Liver (tissue), 9 donors: ENCODE data around the gene BTBD9. TPM values are rescaled to one million over a fixed set of nuclear protein-coding genes. Genes with fewer than 3 reads are reported as not detected.

Experiments used
- DNase-seq: peaks from one replicate; pipeline ENCODE4 v3.0.0-alpha.2; 2017; ENCODE audit warnings: low spot score
- H3K27ac ChIP-seq, 2 donors: one replicate each; pipeline ENCODE4 v1.7.0; 2013; ENCODE audit warnings: inconsistent platforms in 2 of 2, low read length in 2 of 2, control low read depth in 1 of 2, low read depth in 1 of 2, mild to moderate bottlenecking in 1 of 2
- H3K27me3 ChIP-seq, 4 donors: one replicate each; pipeline versions ENCODE4 v1.6.1 to v1.7.0; 2013; ENCODE audit warnings: low read length in 3 of 4, inconsistent platforms in 1 of 4, mild to moderate bottlenecking in 1 of 4, moderate library complexity in 1 of 4; ENCODE audit not compliant: control insufficient read depth in 4 of 4, insufficient read depth in 4 of 4
- H3K36me3 ChIP-seq, 4 donors: one replicate each; pipeline versions ENCODE4 v1.6.1 to v1.7.0; 2013; ENCODE audit warnings: low read length in 3 of 4, mild to moderate bottlenecking in 3 of 4, low read depth in 1 of 4, moderate library complexity in 1 of 4; ENCODE audit not compliant: control insufficient read depth in 4 of 4, insufficient read depth in 3 of 4
- H3K4me1 ChIP-seq, 4 donors: one replicate each; pipeline versions ENCODE4 v1.6.1 to v1.7.0; 2013; ENCODE audit warnings: low read length in 3 of 4, mild to moderate bottlenecking in 3 of 4, moderate library complexity in 1 of 4; ENCODE audit not compliant: control insufficient read depth in 4 of 4, insufficient read depth in 4 of 4
- H3K4me3 ChIP-seq, 3 donors: one replicate each; pipeline versions ENCODE4 v1.6.1 to v1.7.0; 2013; ENCODE audit warnings: low read length in 3 of 3, control low read depth in 1 of 3, low read depth in 1 of 3, mild to moderate bottlenecking in 1 of 3
- H3K9ac ChIP-seq, 2 donors: one replicate each; pipeline ENCODE4 v1.7.0; 2013; ENCODE audit warnings: low read length in 2 of 2, mild to moderate bottlenecking in 2 of 2, moderate library complexity in 2 of 2, control low read depth in 1 of 2, low read depth in 1 of 2
- H3K9me3 ChIP-seq, 4 donors: one replicate each; pipeline versions ENCODE4 v1.6.1 to v1.7.0; 2013; ENCODE audit warnings: low read length in 3 of 4; ENCODE audit not compliant: control insufficient read depth in 4 of 4
- EGR1 ChIP-seq, 2 donors: IDR thresholded peaks; 2 replicates each; pipeline ENCODE4 v1.6.1; 2016 to 2018; ENCODE audit warnings: antibody characterized with exemption in 2 of 2, low read depth in 2 of 2
- FOXA1 ChIP-seq: IDR thresholded peaks from 2 replicates; pipeline ENCODE4 v1.6.1; 2016; ENCODE audit warnings: antibody characterized with exemption
- GABPA ChIP-seq, 2 donors: IDR thresholded peaks in 1 of 2; conservative IDR thresholded peaks in 1 of 2; 2 replicates each; pipeline ENCODE4 v1.6.1; 2016; ENCODE audit warnings: antibody characterized with exemption in 2 of 2, mild to moderate bottlenecking in 1 of 2, moderate library complexity in 1 of 2
- NR2F2 ChIP-seq: IDR thresholded peaks from 2 replicates; pipeline ENCODE4 v1.6.1; 2016; ENCODE audit warnings: antibody characterized with exemption
- RXRA ChIP-seq, 2 donors: IDR thresholded peaks; 2 replicates each; pipeline ENCODE4 v1.6.1; 2017 to 2018; ENCODE audit warnings: antibody characterized with exemption in 2 of 2, mild to moderate bottlenecking in 1 of 2
- SP1 ChIP-seq: IDR thresholded peaks from 2 replicates; pipeline ENCODE4 v1.6.1; 2018; ENCODE audit warnings: antibody characterized with exemption, mild to moderate bottlenecking
- TAF1 ChIP-seq: conservative IDR thresholded peaks from 2 replicates; pipeline ENCODE4 v1.6.1; 2016; ENCODE audit warnings: antibody characterized with exemption, mild to moderate bottlenecking
- YY1 ChIP-seq: IDR thresholded peaks from 2 replicates; pipeline ENCODE4 v1.6.1; 2016; ENCODE audit warnings: antibody characterized with exemption, mild to moderate bottlenecking
- WGBS: extraction: QIAGEN DNeasy Blood & Tissue Kit; methylation state at CpG from one replicate; pipeline ENCODE4 v1.1.7; 2013; 5-methylcytosine and 5-hydroxymethylcytosine counted together
- polyA plus RNA-seq, 2 donors: library from polyadenylated mRNA; stranded (reverse) in 1 of 2; unstranded in 1 of 2; fragments of 200-250 nt in 1 of 2; fragments of >200 nt in 1 of 2; fragmentation: Nextera tagmentation in 1 of 2; extraction: Ambion mirVana in 1 of 2; gene quantifications; one replicate each; pipeline versions ENCODE4 v1.2.1 to v1.2.3, GENCODE V29; 2013 to 2015
- total RNA-seq, 2 donors: library from RNA; depleted of rRNA; stranded (reverse); fragments of >200 nt; gene quantifications; one replicate each; pipeline ENCODE4 v1.2.3, GENCODE V29; 2014
- TF ChIP-seq, protein P1 (sequence below): IDR thresholded peaks from 2 replicates; pipeline ENCODE4 v1.6.1; 2016; ENCODE audit warnings: antibody characterized with exemption, mild to moderate bottlenecking
- TF ChIP-seq, protein P2 (sequence below): fragments of 150-350 bp; IDR thresholded peaks from 2 replicates; pipeline ENCODE4 v1.5.1; 2017; ENCODE audit warnings: improper control_type of control experiment, low read depth, low read length; ENCODE audit not compliant: missing input control
- TF ChIP-seq, protein P3 (sequence below): IDR thresholded peaks from 2 replicates; pipeline ENCODE4 v1.6.1; 2016; ENCODE audit warnings: antibody characterized with exemption
- donor health status: healthy.
- donor health status: healthy.
- donor health status: healthy.
- donor health status: healthy.
- donor health status: healthy.

The BTBD9 gene
- total and polyA plus RNA-seq, 4 donors, result 2.0 to 12.4 (median 5.7) TPM

DNA sequence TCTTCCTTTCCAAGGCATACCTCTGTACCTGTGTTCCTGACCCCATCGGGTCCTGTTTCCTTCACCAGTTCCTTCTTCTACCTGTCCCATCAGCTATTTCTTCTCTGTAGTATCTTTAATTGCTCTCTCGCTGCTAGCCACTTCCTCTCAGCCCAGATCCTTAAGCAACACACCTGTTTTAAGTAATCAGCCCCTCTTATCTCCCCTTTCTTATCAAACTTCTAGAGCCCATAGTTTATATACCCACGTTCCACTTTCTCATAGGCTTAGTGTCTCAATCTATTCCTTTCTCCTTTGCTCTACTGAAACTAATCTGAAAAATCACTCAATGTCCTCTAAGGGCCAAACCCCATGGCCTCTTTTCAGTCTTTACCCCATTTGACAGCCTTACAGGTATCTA is 239.6 kb downstream of the BTBD9 start:
- no peak for DNase-seq
- WGBS, result 91% methylated on average over 3 of the region's 3 CpGs
- Histone ChIP-seq H3K9ac (no peak overlapping the region), H3K4me1 (peaks cover 3 to 14% (median 10%) of the 10 kb centered on the region in 4 donors), H3K27ac (no peak overlapping the region), H3K4me3 (no peak overlapping the region), H3K27me3 (no peaks in the 10 kb centered on the region), H3K9me3 (no peaks in the 10 kb centered on the region), H3K36me3 (no peaks in the 10 kb centered on the region)
- TF ChIP-seq TAF1, result no peak
- TF ChIP-seq NR2F2, result no peak
- no peak for TF ChIP-seq YY1
- TF ChIP-seq SP1, result no peak
- TF ChIP-seq, protein P1, sequence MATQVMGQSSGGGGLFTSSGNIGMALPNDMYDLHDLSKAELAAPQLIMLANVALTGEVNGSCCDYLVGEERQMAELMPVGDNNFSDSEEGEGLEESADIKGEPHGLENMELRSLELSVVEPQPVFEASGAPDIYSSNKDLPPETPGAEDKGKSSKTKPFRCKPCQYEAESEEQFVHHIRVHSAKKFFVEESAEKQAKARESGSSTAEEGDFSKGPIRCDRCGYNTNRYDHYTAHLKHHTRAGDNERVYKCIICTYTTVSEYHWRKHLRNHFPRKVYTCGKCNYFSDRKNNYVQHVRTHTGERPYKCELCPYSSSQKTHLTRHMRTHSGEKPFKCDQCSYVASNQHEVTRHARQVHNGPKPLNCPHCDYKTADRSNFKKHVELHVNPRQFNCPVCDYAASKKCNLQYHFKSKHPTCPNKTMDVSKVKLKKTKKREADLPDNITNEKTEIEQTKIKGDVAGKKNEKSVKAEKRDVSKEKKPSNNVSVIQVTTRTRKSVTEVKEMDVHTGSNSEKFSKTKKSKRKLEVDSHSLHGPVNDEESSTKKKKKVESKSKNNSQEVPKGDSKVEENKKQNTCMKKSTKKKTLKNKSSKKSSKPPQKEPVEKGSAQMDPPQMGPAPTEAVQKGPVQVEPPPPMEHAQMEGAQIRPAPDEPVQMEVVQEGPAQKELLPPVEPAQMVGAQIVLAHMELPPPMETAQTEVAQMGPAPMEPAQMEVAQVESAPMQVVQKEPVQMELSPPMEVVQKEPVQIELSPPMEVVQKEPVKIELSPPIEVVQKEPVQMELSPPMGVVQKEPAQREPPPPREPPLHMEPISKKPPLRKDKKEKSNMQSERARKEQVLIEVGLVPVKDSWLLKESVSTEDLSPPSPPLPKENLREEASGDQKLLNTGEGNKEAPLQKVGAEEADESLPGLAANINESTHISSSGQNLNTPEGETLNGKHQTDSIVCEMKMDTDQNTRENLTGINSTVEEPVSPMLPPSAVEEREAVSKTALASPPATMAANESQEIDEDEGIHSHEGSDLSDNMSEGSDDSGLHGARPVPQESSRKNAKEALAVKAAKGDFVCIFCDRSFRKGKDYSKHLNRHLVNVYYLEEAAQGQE, result no peak
- TF ChIP-seq RXRA (IDR thresholded peaks at IDR 0.05), result no peak
- TF ChIP-seq FOXA1, result no peak
- TF ChIP-seq, protein P2, sequence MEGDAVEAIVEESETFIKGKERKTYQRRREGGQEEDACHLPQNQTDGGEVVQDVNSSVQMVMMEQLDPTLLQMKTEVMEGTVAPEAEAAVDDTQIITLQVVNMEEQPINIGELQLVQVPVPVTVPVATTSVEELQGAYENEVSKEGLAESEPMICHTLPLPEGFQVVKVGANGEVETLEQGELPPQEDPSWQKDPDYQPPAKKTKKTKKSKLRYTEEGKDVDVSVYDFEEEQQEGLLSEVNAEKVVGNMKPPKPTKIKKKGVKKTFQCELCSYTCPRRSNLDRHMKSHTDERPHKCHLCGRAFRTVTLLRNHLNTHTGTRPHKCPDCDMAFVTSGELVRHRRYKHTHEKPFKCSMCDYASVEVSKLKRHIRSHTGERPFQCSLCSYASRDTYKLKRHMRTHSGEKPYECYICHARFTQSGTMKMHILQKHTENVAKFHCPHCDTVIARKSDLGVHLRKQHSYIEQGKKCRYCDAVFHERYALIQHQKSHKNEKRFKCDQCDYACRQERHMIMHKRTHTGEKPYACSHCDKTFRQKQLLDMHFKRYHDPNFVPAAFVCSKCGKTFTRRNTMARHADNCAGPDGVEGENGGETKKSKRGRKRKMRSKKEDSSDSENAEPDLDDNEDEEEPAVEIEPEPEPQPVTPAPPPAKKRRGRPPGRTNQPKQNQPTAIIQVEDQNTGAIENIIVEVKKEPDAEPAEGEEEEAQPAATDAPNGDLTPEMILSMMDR, result no peak

DNA sequence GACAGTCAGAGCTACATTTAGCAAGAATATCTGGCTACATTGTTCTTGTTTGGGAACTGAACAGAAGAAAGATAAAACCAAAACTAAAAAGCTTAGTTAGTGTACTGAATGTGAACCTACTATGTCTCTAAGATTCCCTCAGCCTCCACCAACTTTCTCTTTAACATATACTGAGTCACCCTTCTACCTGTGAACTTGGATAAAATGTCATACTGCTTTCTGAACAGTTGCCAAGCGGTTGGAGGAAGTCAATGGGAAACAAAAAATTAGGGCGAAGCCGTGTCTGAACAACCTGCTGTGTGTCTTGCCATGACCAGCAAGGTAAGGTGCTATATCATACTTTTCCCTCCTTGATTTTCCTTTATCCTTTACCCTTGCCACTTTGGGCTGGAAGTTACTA is 243.5 kb downstream of the BTBD9 start:
- WGBS, result 94% methylated on average over 3 of the region's 3 CpGs
- Histone ChIP-seq H3K9me3 (no peaks in the 10 kb centered on the region), H3K27ac (no peak overlapping the region), H3K36me3 (no peaks in the 10 kb centered on the region), H3K4me3 (no peak overlapping the region), H3K27me3 (no peaks in the 10 kb centered on the region), H3K9ac (no peak overlapping the region), H3K4me1 (peaks cover 0 to 2% (median 0%) of the 10 kb centered on the region in 4 donors)
- no peak for DNase-seq
- no peak for TF ChIP-seq EGR1 (IDR thresholded peaks at IDR 0.05; ENCODE audit: low read depth in 2 of 2)
- TF ChIP-seq TAF1, result no peak
- TF ChIP-seq, protein P3, sequence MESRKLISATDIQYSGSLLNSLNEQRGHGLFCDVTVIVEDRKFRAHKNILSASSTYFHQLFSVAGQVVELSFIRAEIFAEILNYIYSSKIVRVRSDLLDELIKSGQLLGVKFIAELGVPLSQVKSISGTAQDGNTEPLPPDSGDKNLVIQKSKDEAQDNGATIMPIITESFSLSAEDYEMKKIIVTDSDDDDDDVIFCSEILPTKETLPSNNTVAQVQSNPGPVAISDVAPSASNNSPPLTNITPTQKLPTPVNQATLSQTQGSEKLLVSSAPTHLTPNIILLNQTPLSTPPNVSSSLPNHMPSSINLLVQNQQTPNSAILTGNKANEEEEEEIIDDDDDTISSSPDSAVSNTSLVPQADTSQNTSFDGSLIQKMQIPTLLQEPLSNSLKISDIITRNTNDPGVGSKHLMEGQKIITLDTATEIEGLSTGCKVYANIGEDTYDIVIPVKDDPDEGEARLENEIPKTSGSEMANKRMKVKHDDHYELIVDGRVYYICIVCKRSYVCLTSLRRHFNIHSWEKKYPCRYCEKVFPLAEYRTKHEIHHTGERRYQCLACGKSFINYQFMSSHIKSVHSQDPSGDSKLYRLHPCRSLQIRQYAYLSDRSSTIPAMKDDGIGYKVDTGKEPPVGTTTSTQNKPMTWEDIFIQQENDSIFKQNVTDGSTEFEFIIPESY, result no peak
- no peak for TF ChIP-seq GABPA (IDR thresholded peaks at IDR 0.05 in 1 of 2, conservative IDR thresholded peaks at IDR 0.05 in 1 of 2)
